Measurements from ENCODE around the gene PTPN14. TPM values are rescaled to one million over a fixed set of nuclear protein-coding genes. Genes with fewer than 3 reads are reported as not detected.
A peak's percentile ranks its signal among the peaks of the same experiment; 100 is the strongest.

The PTPN14 gene
- total RNA-seq, 2 experiments from 2014 or later: 0.92 to 1.3 TPM

GRCh38 chr1:214330715-214331114 is 220.7 kb downstream of the PTPN14 start:
- H3K27ac Mint-ChIP-seq: no peak overlapping the region
- peaks cover 11% of the 10 kb centered on the region for H3K36me3 Mint-ChIP-seq
- DNase-seq: no peak
- H3K9me3 Mint-ChIP-seq: no peaks in the 10 kb centered on the region
- no peaks in the 10 kb centered on the region for H3K27me3 Mint-ChIP-seq
- peaks cover 6% of the 10 kb centered on the region for H3K4me1 Mint-ChIP-seq
- H3K4me3 Mint-ChIP-seq: no peak overlapping the region

GRCh38 chr1:214330222-214330621 is 221.2 kb downstream of the PTPN14 start:
- H3K36me3 Mint-ChIP-seq: peaks cover 13% of the 10 kb centered on the region
- H3K4me1 Mint-ChIP-seq: peaks cover 6% of the 10 kb centered on the region
- no peak overlapping the region for H3K27ac Mint-ChIP-seq
- no peaks in the 10 kb centered on the region for H3K27me3 Mint-ChIP-seq
- H3K9me3 Mint-ChIP-seq: no peaks in the 10 kb centered on the region
- no peak for DNase-seq
- no peak overlapping the region for H3K4me3 Mint-ChIP-seq

- H3K36me3 Mint-ChIP-seq: peaks cover 13% of the 10 kb centered on the region
- DNase-seq: no peak
Observed at GRCh38 chr1:214329470-214330220, 221.8 kb downstream of the PTPN14 start.

GRCh38 chr1:214328770-214329469 is 222.5 kb downstream of the PTPN14 start:
- no peaks in the 10 kb centered on the region for H3K27me3 Mint-ChIP-seq
- no peaks in the 10 kb centered on the region for H3K9me3 Mint-ChIP-seq
- no peak overlapping the region for H3K4me3 Mint-ChIP-seq
- no peak overlapping the region for H3K27ac Mint-ChIP-seq
- peaks cover 9% of the 10 kb centered on the region for H3K36me3 Mint-ChIP-seq
- DNase-seq: peak; percentile 64
- H3K4me1 Mint-ChIP-seq: peaks cover 6% of the 10 kb centered on the region

More at GRCh38 chr1:214329470-214330220, 221.8 kb downstream of the PTPN14 start:
- no peak overlapping the region for H3K4me3 Mint-ChIP-seq
- H3K4me1 Mint-ChIP-seq: peaks cover 6% of the 10 kb centered on the region
- H3K27ac Mint-ChIP-seq: no peak overlapping the region
- H3K27me3 Mint-ChIP-seq: no peaks in the 10 kb centered on the region
- no peaks in the 10 kb centered on the region for H3K9me3 Mint-ChIP-seq

GRCh38 chr1:214327514-214327913 is 223.9 kb downstream of the PTPN14 start:
- Mint-ChIP-seq H3K9me3 (no peaks in the 10 kb centered on the region), H3K27ac (no peak overlapping the region), H3K27me3 (no peaks in the 10 kb centered on the region), H3K4me3 (no peak overlapping the region), H3K36me3 (peaks cover 9% of the 10 kb centered on the region), H3K4me1 (peaks cover 6% of the 10 kb centered on the region)
- no peak for DNase-seq

GRCh38 chr1:214326406-214326805 is 225.0 kb downstream of the PTPN14 start:
- no peaks in the 10 kb centered on the region for H3K9me3 Mint-ChIP-seq
- H3K27ac Mint-ChIP-seq: no peak overlapping the region
- DNase-seq: no peak
- H3K27me3 Mint-ChIP-seq: no peaks in the 10 kb centered on the region
- no peak overlapping the region for H3K4me3 Mint-ChIP-seq
- H3K36me3 Mint-ChIP-seq: peaks cover 10% of the 10 kb centered on the region
- H3K4me1 Mint-ChIP-seq: peaks cover 6% of the 10 kb centered on the region

- no peak for DNase-seq
- Mint-ChIP-seq H3K4me1 (peaks cover 6% of the 10 kb centered on the region), H3K9me3 (no peaks in the 10 kb centered on the region), H3K4me3 (no peak overlapping the region), H3K27me3 (no peaks in the 10 kb centered on the region), H3K36me3 (peaks cover 9% of the 10 kb centered on the region), H3K27ac (no peak overlapping the region)
Observed at GRCh38 chr1:214324896-214325800, 226.3 kb downstream of the PTPN14 start.

- Mint-ChIP-seq H3K27ac (no peak overlapping the region), H3K36me3 (peaks cover 17% of the 10 kb centered on the region), H3K9me3 (no peaks in the 10 kb centered on the region), H3K4me1 (no peaks in the 10 kb centered on the region), H3K27me3 (no peaks in the 10 kb centered on the region), H3K4me3 (no peak overlapping the region)
- no peak for DNase-seq
Observed at GRCh38 chr1:214321705-214322453, 229.5 kb downstream of the PTPN14 start.

GRCh38 chr1:214319938-214320337 is 231.5 kb downstream of the PTPN14 start:
- DNase-seq: no peak
- H3K27ac Mint-ChIP-seq: no peak overlapping the region

GRCh38 chr1:214318956-214319736 is 232.3 kb downstream of the PTPN14 start:
- H3K36me3 Mint-ChIP-seq: peaks cover 15% of the 10 kb centered on the region
- no peaks in the 10 kb centered on the region for H3K4me1 Mint-ChIP-seq
- no peak overlapping the region for H3K4me3 Mint-ChIP-seq
- no peaks in the 10 kb centered on the region for H3K9me3 Mint-ChIP-seq
- no peak overlapping the region for H3K27ac Mint-ChIP-seq
- DNase-seq: no peak
- H3K27me3 Mint-ChIP-seq: no peaks in the 10 kb centered on the region

More at GRCh38 chr1:214319938-214320337, 231.5 kb downstream of the PTPN14 start:
- Mint-ChIP-seq H3K9me3 (no peaks in the 10 kb centered on the region), H3K36me3 (peaks cover 15% of the 10 kb centered on the region), H3K27me3 (no peaks in the 10 kb centered on the region), H3K4me3 (no peak overlapping the region), H3K4me1 (no peaks in the 10 kb centered on the region)

GRCh38 chr1:214318356-214318755 is 233.0 kb downstream of the PTPN14 start:
- no peak overlapping the region for H3K27ac Mint-ChIP-seq
- DNase-seq: no peak
- no peaks in the 10 kb centered on the region for H3K4me1 Mint-ChIP-seq
- no peak overlapping the region for H3K4me3 Mint-ChIP-seq
- H3K27me3 Mint-ChIP-seq: no peaks in the 10 kb centered on the region
- no peaks in the 10 kb centered on the region for H3K9me3 Mint-ChIP-seq
- H3K36me3 Mint-ChIP-seq: peaks cover 16% of the 10 kb centered on the region

- Mint-ChIP-seq H3K4me1 (no peaks in the 10 kb centered on the region), H3K9me3 (no peaks in the 10 kb centered on the region), H3K27ac (no peak overlapping the region), H3K36me3 (peaks cover 16% of the 10 kb centered on the region), H3K4me3 (no peak overlapping the region), H3K27me3 (no peaks in the 10 kb centered on the region)
- no peak for DNase-seq
Observed at GRCh38 chr1:214317734-214318133, 233.7 kb downstream of the PTPN14 start.

- Mint-ChIP-seq H3K27ac (no peak overlapping the region), H3K36me3 (peaks cover 16% of the 10 kb centered on the region), H3K9me3 (no peaks in the 10 kb centered on the region), H3K4me1 (no peaks in the 10 kb centered on the region), H3K4me3 (no peak overlapping the region), H3K27me3 (no peaks in the 10 kb centered on the region)
- no peak for DNase-seq
Observed at GRCh38 chr1:214317300-214317699, 234.1 kb downstream of the PTPN14 start.

GRCh38 chr1:214316593-214316992 is 234.8 kb downstream of the PTPN14 start:
- Mint-ChIP-seq H3K4me3 (no peak overlapping the region), H3K27ac (no peak overlapping the region), H3K9me3 (no peaks in the 10 kb centered on the region), H3K4me1 (no peaks in the 10 kb centered on the region), H3K36me3 (peaks cover 16% of the 10 kb centered on the region), H3K27me3 (no peaks in the 10 kb centered on the region)
- no peak for DNase-seq
